T follicular helper cell (primary cell): ENCODE measurements around the gene RNF4.
"Not testable (repeated sequence)": the region's sequence is repeated elsewhere in the genome, so short reads cannot be mapped to it uniquely, and the experiment has no call there.

Experiments
- DNase-seq: peaks from one replicate; pipeline ENCODE4 v3.0.0-alpha.2; 2020; ENCODE audit warnings: low read depth

Gene RNF4

GRCh38 chr4:2457481-2458295, 11.2 kb upstream of the RNF4 start:
- no peak for DNase-seq

- DNase-seq: no peak
These were observed 10.1 kb upstream of the RNF4 start for GRCh38 chr4:2458546-2459491.

- no peak for DNase-seq
These were observed 9.1 kb upstream of the RNF4 start for GRCh38 chr4:2459589-2460349.

- DNase-seq: no peak
These were observed 7.5 kb upstream of the RNF4 start for GRCh38 chr4:2461246-2461960.

- DNase-seq: peak; percentile 56
These were observed 6.5 kb upstream of the RNF4 start for GRCh38 chr4:2462218-2462991.

- DNase-seq: no peak
These were observed 5.7 kb upstream of the RNF4 start for GRCh38 chr4:2462992-2463762.

GRCh38 chr4:2465032-2465431, 3.9 kb upstream of the RNF4 start:
- DNase-seq: no peak

- not testable (repeated sequence) for DNase-seq
These were observed 3.4 kb upstream of the RNF4 start for GRCh38 chr4:2465544-2465943.

GRCh38 chr4:2469192-2469984, 482 bp downstream of the RNF4 start:
- peak; percentile 65 for DNase-seq

- no peak for DNase-seq
These were observed 1.9 kb downstream of the RNF4 start for GRCh38 chr4:2470791-2471190.

GRCh38 chr4:2472187-2472586, 3.3 kb downstream of the RNF4 start:
- DNase-seq: no peak

GRCh38 chr4:2478229-2478628, 9.3 kb downstream of the RNF4 start:
- DNase-seq: no peak

GRCh38 chr4:2480649-2481048, 11.7 kb downstream of the RNF4 start:
- no peak for DNase-seq

GRCh38 chr4:2482192-2482591, 13.3 kb downstream of the RNF4 start:
- DNase-seq: no peak

GRCh38 chr4:2482693-2483092, 13.8 kb downstream of the RNF4 start:
- no peak for DNase-seq

- DNase-seq: no peak
These were observed 14.3 kb downstream of the RNF4 start for GRCh38 chr4:2483237-2483636.

GRCh38 chr4:2484185-2484584, 15.3 kb downstream of the RNF4 start:
- DNase-seq: no peak

- DNase-seq: peak; percentile 52
These were observed 16.1 kb downstream of the RNF4 start for GRCh38 chr4:2484993-2485392.

GRCh38 chr4:2485956-2486355, 17.1 kb downstream of the RNF4 start:
- no peak for DNase-seq
